Germinal center (tissue), 1 donor: Measurements from ENCODE around the gene TCOF1.

Experiments used
- DNase-seq: peaks from one replicate; pipeline ENCODE4 v3.0.0; 2012; ENCODE audit warnings: mixed read lengths, low spot score

The TCOF1 gene

GRCh38 chr5:150350524-150351344, 6.8 kb upstream of the TCOF1 start:
- DNase-seq, result peak; percentile 65

- no peak for DNase-seq
Observed at GRCh38 chr5:150352244-150353031, 5.1 kb upstream of the TCOF1 start.

GRCh38 chr5:150353032-150353675, 4.3 kb upstream of the TCOF1 start:
- DNase-seq, result no peak

GRCh38 chr5:150355791-150356190, 1.7 kb upstream of the TCOF1 start:
- DNase-seq, result no peak

GRCh38 chr5:150356575-150357294, 762 bp upstream of the TCOF1 start:
- DNase-seq, result no peak

GRCh38 chr5:150358261-150359095, 981 bp downstream of the TCOF1 start:
- no peak for DNase-seq

- DNase-seq, result peak; percentile 51
Observed at GRCh38 chr5:150361301-150361700, 3.8 kb downstream of the TCOF1 start.

GRCh38 chr5:150363185-150363584, 5.7 kb downstream of the TCOF1 start:
- no peak for DNase-seq

GRCh38 chr5:150364004-150364403, 6.5 kb downstream of the TCOF1 start:
- no peak for DNase-seq

- DNase-seq, result no peak
Observed at GRCh38 chr5:150368526-150368925, 11.0 kb downstream of the TCOF1 start.

GRCh38 chr5:150372639-150373038, 15.1 kb downstream of the TCOF1 start:
- no peak for DNase-seq

- DNase-seq, result no peak
Observed at GRCh38 chr5:150374651-150375050, 17.2 kb downstream of the TCOF1 start.

- DNase-seq, result no peak
Observed at GRCh38 chr5:150376799-150377771, 19.6 kb downstream of the TCOF1 start.

GRCh38 chr5:150377964-150378694, 20.6 kb downstream of the TCOF1 start:
- DNase-seq, result no peak

- DNase-seq, result no peak
Observed at GRCh38 chr5:150384701-150385100, 27.2 kb downstream of the TCOF1 start.

GRCh38 chr5:150386024-150386855, 28.7 kb downstream of the TCOF1 start:
- no peak for DNase-seq

- DNase-seq, result no peak
Observed at GRCh38 chr5:150389531-150390266, 32.2 kb downstream of the TCOF1 start.
